Activated CD4-positive, alpha-beta T cell treated with anti-CD3 and anti-CD28 coated beads for 36 hours (primary cell): Measurements from ENCODE around the gene TMEM40. TPM values are rescaled to one million over a fixed set of nuclear protein-coding genes. Genes with fewer than 3 reads are reported as not detected.
A peak's percentile ranks its signal among the peaks of the same experiment; 100 is the strongest.

ENCODE experiments used
- ATAC-seq: fragments of 200-7000 bp; cut with Tn5 transposase; one replicate; pipeline ENCODE4 v1.10.0; 2021; ENCODE audit warnings: mild to moderate bottlenecking, moderate library complexity
- CTCF ChIA-PET: fragments of 350-600 bp; sonication (Branson Sonifier 250); formaldehyde crosslinking; loops from one replicate; lab custom pipeline; 2021; ENCODE audit warnings: antibody characterized with exemption; lab: Charles Lee
- POLR2A ChIA-PET: fragments of 350-600 bp; sonication (Branson Sonifier 250); formaldehyde crosslinking; loops from one replicate; lab custom pipeline; 2021; ENCODE audit warnings: antibody characterized with exemption, inconsistent platforms; lab: Charles Lee
- DNase-seq: peaks from one replicate; pipeline ENCODE4 v3.0.0-alpha.2; 2020
- H3K27ac Mint-ChIP-seq: one replicate; pipeline ENCODE4 v1.8.0; 2021; ENCODE audit warnings: mixed read lengths
- H3K27me3 Mint-ChIP-seq: one replicate; pipeline ENCODE4 v1.8.0; 2021; ENCODE audit warnings: mixed read lengths
- H3K36me3 Mint-ChIP-seq: one replicate; pipeline ENCODE4 v1.8.0; 2021; ENCODE audit warnings: low read depth, mixed read lengths
- H3K4me1 Mint-ChIP-seq: one replicate; pipeline ENCODE4 v1.8.0; 2021; ENCODE audit warnings: mixed read lengths
- H3K4me3 Mint-ChIP-seq: one replicate; pipeline ENCODE4 v1.8.0; 2021; ENCODE audit warnings: mild to moderate bottlenecking, moderate library complexity, mixed read lengths
- H3K9me3 Mint-ChIP-seq: one replicate; pipeline ENCODE4 v1.8.0; 2021; ENCODE audit warnings: low read depth, mixed read lengths
- intact Hi-C, 2 experiments: fragments of 100-400 bp; cut with DNase I in 1 of 2; cut with micrococcal nuclease in 1 of 2; formaldehyde crosslinking; loops; one replicate each; pipeline versions ENCODE4 v1.14.2 to v1.15.1; 2022 to 2024; cut with DNase I, micrococcal nuclease
- total RNA-seq, 2 experiments: library from RNA; stranded (reverse); gene quantifications; one replicate each; pipeline ENCODE4 v1.2.3, GENCODE V29; 2021

Gene TMEM40
- total RNA-seq, 2 experiments from 2014 or later: not detected

DNA sequence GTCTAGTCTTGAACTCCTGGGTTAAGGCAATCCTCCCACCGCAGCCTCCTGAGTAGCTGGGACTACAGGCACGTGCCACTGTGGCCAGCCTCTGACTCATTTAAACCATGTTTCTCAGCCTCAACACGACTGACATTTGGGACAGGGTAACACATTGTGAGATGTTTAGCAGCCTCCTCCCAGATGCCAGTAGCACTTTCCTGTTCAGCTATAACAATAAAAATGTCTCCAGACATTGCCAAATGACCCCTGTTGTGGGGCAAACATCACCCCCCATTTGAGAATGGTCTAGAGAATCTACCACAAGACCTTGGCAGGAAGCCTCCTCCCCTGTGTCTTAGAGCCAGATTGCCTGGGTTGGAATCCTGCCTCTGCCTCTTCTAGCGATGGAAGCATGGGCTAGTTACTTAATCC lies 8.4 kb downstream of the TMEM40 start:
- Mint-ChIP-seq H3K36me3 (no peaks in the 10 kb centered on the region), H3K9me3 (no peaks in the 10 kb centered on the region), H3K27ac (no peak overlapping the region), H3K27me3 (peaks cover 4% of the 10 kb centered on the region), H3K4me1 (peaks cover 11% of the 10 kb centered on the region), H3K4me3 (no peak overlapping the region)
- intact Hi-C loops: no loop called here
- DNase-seq: peak; percentile 70
- peak; percentile 93 for ATAC-seq
- ChIA-PET CTCF (interaction anchor here (0.7 kb wide), 2 partner anchors 28 to 31 kb away, joined by 3 read pairs; no protein-coding TSS in a partner anchor), POLR2A (no interaction called here)

GRCh38 chr3:12750223-12750622 lies 8.8 kb downstream of the TMEM40 start:
- no peaks in the 10 kb centered on the region for H3K9me3 Mint-ChIP-seq
- POLR2A ChIA-PET: no interaction called here
- peaks cover 9% of the 10 kb centered on the region for H3K4me1 Mint-ChIP-seq
- ATAC-seq (peak; percentile 45), DNase-seq (no peak)
- H3K36me3 Mint-ChIP-seq: no peaks in the 10 kb centered on the region
- intact Hi-C loops: no loop called here
- peaks cover 4% of the 10 kb centered on the region for H3K27me3 Mint-ChIP-seq
- no peak overlapping the region for H3K27ac Mint-ChIP-seq
- CTCF ChIA-PET: interaction anchor here (0.7 kb wide), 2 partner anchors 28 to 30 kb away, joined by 3 read pairs; no protein-coding TSS in a partner anchor
- no peak overlapping the region for H3K4me3 Mint-ChIP-seq

GRCh38 chr3:12748477-12748876 lies 10.6 kb downstream of the TMEM40 start:
- DNase-seq: no peak
- H3K4me3 Mint-ChIP-seq: no peak overlapping the region
- CTCF ChIA-PET: interaction anchor here (0.8 to 1.1 kb wide), 2 partner anchors 29 to 44 kb away, joined by 3 to 4 read pairs; no protein-coding TSS in a partner anchor
- peaks cover 6% of the 10 kb centered on the region for H3K27me3 Mint-ChIP-seq
- peaks cover 9% of the 10 kb centered on the region for H3K4me1 Mint-ChIP-seq
- no peak for ATAC-seq
- intact Hi-C loops: no loop called here
- no peaks in the 10 kb centered on the region for H3K9me3 Mint-ChIP-seq
- POLR2A ChIA-PET: no interaction called here
- no peak overlapping the region for H3K27ac Mint-ChIP-seq
- no peaks in the 10 kb centered on the region for H3K36me3 Mint-ChIP-seq

DNA sequence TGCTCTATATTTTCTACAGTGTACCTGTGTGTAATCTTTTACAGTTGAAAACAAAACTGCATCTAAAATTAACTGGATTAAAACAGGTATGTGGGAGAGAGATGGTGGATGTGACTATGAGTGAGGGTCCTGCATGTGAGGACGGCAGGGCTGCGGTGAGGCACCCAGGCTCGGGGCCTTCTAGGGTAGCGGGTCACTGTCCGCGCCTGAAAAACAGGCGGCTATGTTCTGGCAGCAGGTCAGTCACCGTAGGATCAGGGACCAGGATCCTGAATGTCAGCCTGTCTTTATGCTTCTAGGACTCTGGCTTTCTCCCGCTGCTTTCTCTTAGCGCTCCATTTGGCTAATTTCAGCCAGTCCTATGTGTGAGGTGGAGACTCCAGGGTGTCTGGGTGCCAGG lies 12.6 kb downstream of the TMEM40 start:
- DNase-seq (no peak), ATAC-seq (no peak)
- Mint-ChIP-seq H3K9me3 (no peaks in the 10 kb centered on the region), H3K36me3 (no peaks in the 10 kb centered on the region), H3K27me3 (peaks cover 11% of the 10 kb centered on the region), H3K27ac (no peak overlapping the region), H3K4me1 (peaks cover 9% of the 10 kb centered on the region), H3K4me3 (no peak overlapping the region)
- intact Hi-C loops: no loop called here
- POLR2A ChIA-PET: no interaction called here
- CTCF ChIA-PET: no interaction called here

DNA sequence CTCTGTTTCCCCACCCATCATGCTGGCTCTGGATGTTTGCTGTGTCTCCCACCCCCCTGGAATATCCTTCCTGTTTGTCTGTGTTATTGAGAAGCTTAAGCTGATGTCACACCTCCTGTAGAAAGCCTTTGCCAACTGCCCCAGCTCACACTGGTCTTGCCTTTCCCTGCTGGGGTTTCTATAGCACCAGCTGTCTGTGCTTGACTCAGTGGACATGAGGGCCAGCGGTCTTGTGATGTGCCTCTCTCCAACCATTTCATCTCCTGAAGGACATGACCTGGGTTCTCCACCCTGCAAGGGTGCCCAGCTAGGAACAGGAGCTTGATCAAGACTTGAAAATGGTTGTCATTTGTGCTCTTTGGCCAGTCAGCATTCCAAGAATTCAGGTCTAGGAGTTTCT lies 14.7 kb downstream of the TMEM40 start:
- DNase-seq (no peak), ATAC-seq (no peak)
- ChIA-PET CTCF (no interaction called here), POLR2A (interaction anchor here (0.6 kb wide), 2 partner anchors 34 to 57 kb away, joined by 3 to 5 read pairs; no protein-coding TSS in a partner anchor)
- no peak overlapping the region for H3K27ac Mint-ChIP-seq
- intact Hi-C loops: no loop called here
- H3K27me3 Mint-ChIP-seq: peaks cover 14% of the 10 kb centered on the region
- no peaks in the 10 kb centered on the region for H3K9me3 Mint-ChIP-seq
- H3K4me1 Mint-ChIP-seq: no peaks in the 10 kb centered on the region
- H3K4me3 Mint-ChIP-seq: no peak overlapping the region
- H3K36me3 Mint-ChIP-seq: no peaks in the 10 kb centered on the region

DNA sequence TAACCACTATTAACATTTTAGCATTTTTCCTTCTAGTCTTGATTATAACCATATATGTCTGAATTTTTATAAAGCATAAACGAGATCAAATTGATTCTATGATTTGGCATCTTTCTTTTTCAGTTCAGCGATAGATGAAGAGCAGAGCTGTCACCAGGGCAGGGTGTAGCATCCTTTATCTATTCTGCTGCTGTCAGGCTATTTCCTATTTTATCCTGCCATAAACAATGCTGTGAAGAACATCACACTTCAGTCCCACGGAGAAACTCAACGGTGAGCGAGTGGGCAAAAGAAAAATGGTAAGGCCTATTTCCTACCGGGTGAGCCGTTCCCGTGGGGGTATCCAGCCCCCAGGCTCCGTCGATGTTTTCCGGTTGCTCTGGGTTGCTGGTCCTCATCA lies 15.5 kb downstream of the TMEM40 start:
- CTCF ChIA-PET: no interaction called here
- Mint-ChIP-seq H3K9me3 (no peaks in the 10 kb centered on the region), H3K27ac (no peak overlapping the region), H3K36me3 (no peaks in the 10 kb centered on the region), H3K27me3 (peaks cover 14% of the 10 kb centered on the region), H3K4me3 (no peak overlapping the region), H3K4me1 (no peaks in the 10 kb centered on the region)
- intact Hi-C loops: no loop called here
- DNase-seq (no peak), ATAC-seq (no peak)
- POLR2A ChIA-PET: no interaction called here

DNA sequence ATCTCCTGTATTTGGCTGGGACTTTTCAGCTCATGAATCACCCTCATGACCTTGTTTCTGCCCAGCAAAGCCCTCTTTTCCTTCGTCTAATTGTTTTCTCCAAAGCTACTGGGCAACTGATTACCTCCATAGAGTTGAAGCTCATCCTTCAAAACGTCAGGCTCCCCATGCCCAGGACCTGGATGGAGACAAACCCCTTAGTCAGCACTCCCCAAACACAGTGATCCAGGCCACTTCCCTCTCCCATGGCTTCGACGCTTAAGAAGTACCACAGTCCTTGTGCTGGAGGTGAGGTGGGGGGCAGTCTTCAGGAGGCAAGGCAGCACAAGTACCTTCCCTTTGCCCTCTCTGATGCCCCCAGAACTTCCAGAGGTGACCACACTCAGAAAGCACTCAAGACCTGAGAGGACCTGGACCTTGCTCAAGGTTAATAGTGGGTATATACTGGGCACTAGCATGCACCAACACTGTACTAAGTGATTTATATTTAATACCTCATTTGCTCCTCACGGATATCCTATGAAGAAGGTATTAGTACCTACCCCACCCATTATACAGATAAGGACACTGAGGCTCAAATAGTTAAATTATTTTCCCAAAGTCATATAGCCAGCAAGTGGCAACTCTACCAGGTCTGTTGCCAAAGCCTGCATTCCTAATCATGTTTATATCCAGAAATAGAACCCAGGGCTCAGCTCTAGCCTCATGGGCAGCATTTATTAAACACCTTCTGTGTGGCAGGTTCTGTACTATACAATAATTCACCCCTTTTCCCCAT lies 16.5 kb downstream of the TMEM40 start:
- no peaks in the 10 kb centered on the region for H3K4me1 Mint-ChIP-seq
- ChIA-PET POLR2A (no interaction called here), CTCF (no interaction called here)
- ATAC-seq (no peak), DNase-seq (no peak)
- peaks cover 10% of the 10 kb centered on the region for H3K27me3 Mint-ChIP-seq
- no peak overlapping the region for H3K27ac Mint-ChIP-seq
- H3K36me3 Mint-ChIP-seq: no peaks in the 10 kb centered on the region
- intact Hi-C loops: no loop called here
- H3K4me3 Mint-ChIP-seq: no peak overlapping the region
- no peaks in the 10 kb centered on the region for H3K9me3 Mint-ChIP-seq

DNA sequence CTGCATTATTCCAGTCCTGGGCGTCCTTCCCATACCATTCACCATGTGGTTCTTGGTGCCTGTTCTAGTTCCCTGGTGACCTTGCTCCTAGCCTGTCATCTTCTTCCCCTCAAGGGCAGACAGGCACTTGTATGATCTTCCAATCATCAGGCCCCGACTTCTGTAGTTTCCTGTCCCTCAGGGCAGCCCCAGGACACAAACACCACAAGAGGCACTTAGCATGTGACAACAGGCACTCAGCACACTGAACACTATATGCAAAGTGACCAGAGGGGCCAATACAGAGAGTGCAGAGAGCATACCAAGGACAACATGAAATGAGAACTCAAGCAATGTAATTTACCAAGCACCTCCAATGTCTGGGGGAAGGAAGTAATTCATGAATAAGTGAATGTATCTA lies 17.9 kb downstream of the TMEM40 start:
- Mint-ChIP-seq H3K36me3 (no peaks in the 10 kb centered on the region), H3K4me3 (no peak overlapping the region), H3K27me3 (peaks cover 10% of the 10 kb centered on the region), H3K27ac (no peak overlapping the region), H3K9me3 (no peaks in the 10 kb centered on the region), H3K4me1 (no peaks in the 10 kb centered on the region)
- no peak for DNase-seq
- intact Hi-C loops: no loop called here
- ChIA-PET POLR2A (no interaction called here), CTCF (interaction anchor here (0.6 kb wide), 1 partner anchor 36 kb away, joined by 3 read pairs; no protein-coding TSS in a partner anchor)
- no peak for ATAC-seq

- H3K4me3 Mint-ChIP-seq: no peak overlapping the region
- no peaks in the 10 kb centered on the region for H3K4me1 Mint-ChIP-seq
- ATAC-seq: no peak
- intact Hi-C loops: no loop called here
- ChIA-PET POLR2A (no interaction called here), CTCF (interaction anchor here (0.6 kb wide), 1 partner anchor 32 kb away, joined by 3 read pairs; no protein-coding TSS in a partner anchor)
- peaks cover 8% of the 10 kb centered on the region for H3K27me3 Mint-ChIP-seq
- no peaks in the 10 kb centered on the region for H3K36me3 Mint-ChIP-seq
- no peaks in the 10 kb centered on the region for H3K9me3 Mint-ChIP-seq
- H3K27ac Mint-ChIP-seq: no peak overlapping the region
- no peak for DNase-seq
Observed at GRCh38 chr3:12737833-12738232, 21.2 kb downstream of the TMEM40 start.

GRCh38 chr3:12737319-12737718 lies 21.7 kb downstream of the TMEM40 start:
- intact Hi-C loops: no loop called here
- DNase-seq (no peak), ATAC-seq (no peak)
- CTCF ChIA-PET: interaction anchor here (0.6 kb wide), 1 partner anchor 31 kb away, joined by 3 read pairs; no protein-coding TSS in a partner anchor
- POLR2A ChIA-PET: no interaction called here
- Mint-ChIP-seq H3K4me1 (no peaks in the 10 kb centered on the region), H3K27ac (no peak overlapping the region), H3K4me3 (no peak overlapping the region), H3K27me3 (peaks cover 9% of the 10 kb centered on the region), H3K9me3 (no peaks in the 10 kb centered on the region), H3K36me3 (no peaks in the 10 kb centered on the region)

DNA sequence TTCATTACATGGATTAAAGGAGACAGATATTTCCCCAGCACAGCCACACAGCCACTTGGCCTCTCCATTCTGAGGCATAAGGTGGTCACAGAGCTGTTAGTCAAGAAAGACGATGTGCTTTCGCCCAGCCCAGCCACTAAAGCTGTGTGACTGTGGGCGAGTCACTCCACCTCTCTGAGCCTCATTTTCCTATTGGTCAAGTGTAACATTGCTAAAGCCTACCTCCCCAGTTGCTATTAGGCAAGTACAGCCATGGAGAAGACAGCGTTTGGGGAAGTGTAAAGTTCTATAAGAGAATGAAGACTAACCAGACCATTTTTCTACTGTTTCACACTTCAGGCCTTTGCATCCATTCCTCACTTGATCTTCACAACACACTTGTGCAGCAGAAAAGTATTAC lies 24.1 kb downstream of the TMEM40 start:
- DNase-seq (no peak), ATAC-seq (no peak)
- ChIA-PET CTCF (interaction anchor here (0.8 to 1.4 kb wide), 3 partner anchors 75 to 164 kb away, joined by 3 to 5 read pairs (median 4); no protein-coding TSS in a partner anchor), POLR2A (no interaction called here)
- H3K27ac Mint-ChIP-seq: no peak overlapping the region
- no peaks in the 10 kb centered on the region for H3K4me1 Mint-ChIP-seq
- intact Hi-C loops: no loop called here
- H3K9me3 Mint-ChIP-seq: no peaks in the 10 kb centered on the region
- H3K4me3 Mint-ChIP-seq: no peak overlapping the region
- H3K27me3 Mint-ChIP-seq: peaks cover 5% of the 10 kb centered on the region
- no peaks in the 10 kb centered on the region for H3K36me3 Mint-ChIP-seq

- intact Hi-C loops: no loop called here
- peaks cover 5% of the 10 kb centered on the region for H3K27me3 Mint-ChIP-seq
- H3K4me1 Mint-ChIP-seq: no peaks in the 10 kb centered on the region
- H3K27ac Mint-ChIP-seq: no peak overlapping the region
- no peaks in the 10 kb centered on the region for H3K36me3 Mint-ChIP-seq
- no peak overlapping the region for H3K4me3 Mint-ChIP-seq
- DNase-seq (no peak), ATAC-seq (no peak)
- no peaks in the 10 kb centered on the region for H3K9me3 Mint-ChIP-seq
- ChIA-PET POLR2A (no interaction called here), CTCF (no interaction called here)
Observed at GRCh38 chr3:12733566-12733965, 25.5 kb downstream of the TMEM40 start.
